Small intestine (tissue), 7 donors: ENCODE measurements around the gene ALDH1A1. TPM values are rescaled to one million over a fixed set of nuclear protein-coding genes. Genes with fewer than 3 reads are reported as not detected.

Source experiments
- DNase-seq, 2 donors: peaks; one replicate each; pipeline versions ENCODE4 v3.0.0 to v3.0.0-alpha.2; 2013
- FAIRE-seq: peaks from 2 replicates; lab custom pipeline; 2012; peaks lifted over from hg19 to GRCh38; lab: Jason Lieb, UNC
- H3K27ac ChIP-seq, 3 donors: one replicate each; pipeline ENCODE4 v1.5.1; 2013; ENCODE audit warnings: low read length in 2 of 3, mild to moderate bottlenecking in 2 of 3, control low read depth in 1 of 3, inconsistent platforms in 1 of 3, low read depth in 1 of 3, moderate library complexity in 1 of 3
- H3K27me3 ChIP-seq, 3 donors: one replicate each; pipeline ENCODE4 v1.6.1; 2013; ENCODE audit warnings: low read length in 3 of 3, inconsistent platforms in 1 of 3; ENCODE audit not compliant: control insufficient read depth in 3 of 3, insufficient read depth in 3 of 3
- H3K36me3 ChIP-seq, 3 donors: one replicate each; pipeline ENCODE4 v1.6.1; 2013; ENCODE audit warnings: low read length in 3 of 3, inconsistent platforms in 1 of 3, low read depth in 1 of 3, mild to moderate bottlenecking in 1 of 3, moderate library complexity in 1 of 3; ENCODE audit not compliant: control insufficient read depth in 3 of 3, insufficient read depth in 2 of 3
- H3K4me1 ChIP-seq, 3 donors: one replicate each; pipeline ENCODE4 v1.6.1; 2013; ENCODE audit warnings: low read length in 2 of 3, inconsistent platforms in 1 of 3, low read depth in 1 of 3, mild to moderate bottlenecking in 1 of 3, moderate library complexity in 1 of 3; ENCODE audit not compliant: control insufficient read depth in 3 of 3, insufficient read depth in 2 of 3
- H3K4me3 ChIP-seq, 3 donors: one replicate each; pipeline ENCODE4 v1.5.1; 2013; ENCODE audit warnings: low read length in 3 of 3, control low read depth in 1 of 3, inconsistent platforms in 1 of 3, low read depth in 1 of 3, mild to moderate bottlenecking in 1 of 3, moderate library complexity in 1 of 3
- H3K9me3 ChIP-seq, 2 donors: one replicate each; pipeline ENCODE4 v1.6.1; 2013; ENCODE audit warnings: low read depth in 1 of 2, low read length in 1 of 2; ENCODE audit not compliant: control insufficient read depth in 2 of 2, insufficient read depth in 1 of 2
- WGBS, 3 donors: extraction: QIAGEN DNeasy Blood & Tissue Kit; methylation state at CpG; one replicate each; pipeline ENCODE4 v1.1.7; 2013; 5-methylcytosine and 5-hydroxymethylcytosine counted together
- polyA plus RNA-seq, 4 donors: library from polyadenylated mRNA; stranded (reverse) in 3 of 4; unstranded in 1 of 4; fragments of 200-250 nt in 3 of 4; fragments of 120-200 nt in 1 of 4; gene quantifications; one replicate each; pipeline versions ENCODE4 v1.2.1 to v1.2.3, GENCODE V29; 2013
- donor health status: healthy with polysubstance abuse.
- donor health status: control.
- donor health status: control.
- donor health status: Bipolar disorder and iron deficiency.
- donor health status: healthy.

The ALDH1A1 gene
- polyA plus RNA-seq, 4 donors, result 181 to 828 (median 255) TPM

DNA sequence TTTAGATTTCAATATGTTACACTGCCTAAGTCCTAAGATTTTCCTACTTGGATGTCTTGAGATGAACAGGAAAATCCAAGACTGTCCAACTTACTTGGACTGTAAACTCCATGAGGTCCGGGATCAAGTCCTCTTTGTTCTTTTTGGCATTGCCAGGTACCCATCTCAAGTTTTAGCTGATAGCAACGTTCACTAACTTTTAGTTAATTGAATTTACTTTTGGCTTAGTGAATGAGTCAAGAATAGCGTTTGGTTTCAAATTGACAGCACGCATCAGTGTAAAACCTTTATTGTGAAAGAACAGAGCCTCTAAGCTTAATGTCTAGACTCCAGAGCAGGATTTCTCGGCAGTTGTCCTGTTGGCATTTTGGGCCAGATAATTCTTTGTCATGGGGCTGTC, 37.2 kb downstream of the ALDH1A1 start:
- H3K36me3 ChIP-seq, result peaks cover 0 to 15% (median 3%) of the 10 kb centered on the region in 3 donors
- FAIRE-seq, result no peak
- WGBS, 3 donors, result 76 to 84% (median 78%) methylated on average over 5 of the region's 5 CpGs

GRCh38 chr9:72914750-72915149, 38.1 kb downstream of the ALDH1A1 start:
- WGBS, 3 donors, result 56 to 81% (median 70%) methylated on average over 2 of the region's 2 CpGs
- DNase-seq (no peak), FAIRE-seq (no peak)
- H3K4me3 ChIP-seq, result no peak overlapping the region
- no peaks in the 10 kb centered on the region for H3K9me3 ChIP-seq
- H3K36me3 ChIP-seq, result peaks cover 0 to 15% (median 3%) of the 10 kb centered on the region in 3 donors
- no peaks in the 10 kb centered on the region for H3K27me3 ChIP-seq
- H3K27ac ChIP-seq, result no peak overlapping the region
- no peaks in the 10 kb centered on the region for H3K4me1 ChIP-seq

More for the DNA sequence above, 37.2 kb downstream of the ALDH1A1 start:
- H3K4me3 ChIP-seq, result no peak overlapping the region
- H3K4me1 ChIP-seq, result no peaks in the 10 kb centered on the region
- no peaks in the 10 kb centered on the region for H3K9me3 ChIP-seq
- H3K27me3 ChIP-seq, result no peaks in the 10 kb centered on the region
- no peak overlapping the region for H3K27ac ChIP-seq
- no peak for DNase-seq

- Histone ChIP-seq H3K27ac (no peak overlapping the region), H3K4me1 (no peaks in the 10 kb centered on the region), H3K27me3 (no peaks in the 10 kb centered on the region), H3K36me3 (peaks cover 0 to 10% (median 3%) of the 10 kb centered on the region in 3 donors), H3K4me3 (no peak overlapping the region), H3K9me3 (no peaks in the 10 kb centered on the region)
- 90 to 96% (median 93%) methylated on average over 4 of the region's 4 CpGs for WGBS, 3 donors
- FAIRE-seq (no peak), DNase-seq (no peak)
Observed at GRCh38 chr9:72913382-72914009, 39.4 kb downstream of the ALDH1A1 start.

GRCh38 chr9:72912476-72913381, 40.1 kb downstream of the ALDH1A1 start:
- WGBS, 3 donors, result 87 to 94% (median 89%) methylated on average over 7 of the region's 7 CpGs
- Histone ChIP-seq H3K4me3 (no peak overlapping the region), H3K36me3 (peaks cover 0 to 10% (median 5%) of the 10 kb centered on the region in 3 donors), H3K27me3 (no peaks in the 10 kb centered on the region), H3K9me3 (no peaks in the 10 kb centered on the region), H3K4me1 (no peaks in the 10 kb centered on the region), H3K27ac (peak overlapping the region in 1 of 3 donors; percentile 41)
- DNase-seq (no peak), FAIRE-seq (no peak)

DNA sequence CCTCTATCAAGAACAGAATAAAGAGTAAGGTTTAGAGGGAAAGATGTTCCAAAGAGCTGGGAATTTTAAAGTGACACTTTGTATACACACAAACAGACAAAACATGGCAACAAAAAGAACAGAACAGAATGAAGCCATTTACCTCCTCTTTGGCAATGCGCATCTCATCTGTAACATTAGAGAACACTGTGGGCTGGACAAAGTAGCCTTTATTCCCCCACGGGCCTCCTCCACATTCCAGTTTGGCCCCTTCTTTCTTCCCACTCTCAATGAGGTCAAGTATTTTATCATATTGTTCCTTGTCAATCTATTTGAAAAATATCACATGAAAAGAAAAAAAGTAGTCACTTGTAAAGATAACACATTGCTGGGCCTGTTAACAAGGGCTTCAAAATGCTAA, 41.0 kb downstream of the ALDH1A1 start:
- DNase-seq, result no peak
- Histone ChIP-seq H3K4me1 (peaks cover 0 to 2% (median 0%) of the 10 kb centered on the region in 3 donors), H3K27ac (no peak overlapping the region), H3K27me3 (no peaks in the 10 kb centered on the region), H3K4me3 (no peak overlapping the region), H3K9me3 (no peaks in the 10 kb centered on the region), H3K36me3 (peaks cover 0 to 9% (median 5%) of the 10 kb centered on the region in 3 donors)
- 89 to 93% (median 91%) methylated on average over 2 of the region's 2 CpGs for WGBS, 3 donors
- FAIRE-seq, result no peak

GRCh38 chr9:72911247-72911775, 41.5 kb downstream of the ALDH1A1 start:
- H3K27me3 ChIP-seq, result no peaks in the 10 kb centered on the region
- WGBS, 3 donors, result 94 to 99% (median 94%) methylated on average over 2 of the region's 2 CpGs
- no peak overlapping the region for H3K4me3 ChIP-seq
- peaks cover 0 to 7% (median 5%) of the 10 kb centered on the region in 3 donors for H3K36me3 ChIP-seq
- H3K4me1 ChIP-seq, result peaks cover 0 to 2% (median 0%) of the 10 kb centered on the region in 3 donors
- FAIRE-seq, result no peak
- DNase-seq, result no peak
- no peak overlapping the region for H3K27ac ChIP-seq
- no peaks in the 10 kb centered on the region for H3K9me3 ChIP-seq

- H3K27me3 ChIP-seq, result no peaks in the 10 kb centered on the region
- peak; percentile 62 for FAIRE-seq
- WGBS, 3 donors, result 53 to 72% (median 61%) methylated on average over 3 of the region's 3 CpGs
- H3K27ac ChIP-seq, result no peak overlapping the region
- H3K4me1 ChIP-seq, result peaks cover 0 to 2% (median 0%) of the 10 kb centered on the region in 3 donors
- peaks cover 0 to 3% (median 2%) of the 10 kb centered on the region in 3 donors for H3K36me3 ChIP-seq
- peak in 1 of 2 donors; percentile 54 for DNase-seq
- H3K4me3 ChIP-seq, result no peak overlapping the region
- no peaks in the 10 kb centered on the region for H3K9me3 ChIP-seq
Observed at GRCh38 chr9:72909428-72909827, 43.4 kb downstream of the ALDH1A1 start.

GRCh38 chr9:72907421-72907820, 45.4 kb downstream of the ALDH1A1 start:
- H3K4me3 ChIP-seq, result no peak overlapping the region
- WGBS, 3 donors, result 68 to 77% (median 74%) methylated on average over 5 of the region's 5 CpGs
- no peak for DNase-seq
- no peak for FAIRE-seq
- no peaks in the 10 kb centered on the region for H3K27me3 ChIP-seq
- peaks cover 0 to 2% (median 0%) of the 10 kb centered on the region in 3 donors for H3K4me1 ChIP-seq
- no peaks in the 10 kb centered on the region for H3K9me3 ChIP-seq
- no peak overlapping the region for H3K27ac ChIP-seq
- peaks cover 0 to 4% (median 2%) of the 10 kb centered on the region in 3 donors for H3K36me3 ChIP-seq
